A549 treated with Mapracorat at 1 μM for 4 hours (cell line): ENCODE results near the gene CRYBB1. TPM values are rescaled to one million over a fixed set of nuclear protein-coding genes. Genes with fewer than 3 reads are reported as not detected.

Experiments
- total RNA-seq: library from RNA; stranded (reverse); fragments of 200-300 nt; extraction: Qiagen RNA extraction; gene quantifications from 5 replicates; pipeline ENCODE4 v1.2.3, GENCODE V29; 2022

Gene CRYBB1
- not detected in 5 replicates for total RNA-seq

GRCh38 chr22:26617271-26618199 lies at the start of gene CRYBB1:
Gene CRYBB1, minus strand, starts transcription at chr22:26618027. Its CDS starts 1,708 bp downstream, at chr22:26616319.

GRCh38 chr22:26656891-26657851 lies 39.3 kb upstream of the CRYBB1 start, which contains the start of gene MIAT:
Gene MIAT, plus strand, starts transcription at chr22:26657588.

GRCh38 chr22:26621663-26622062 lies 3.8 kb upstream of the CRYBB1 start, which contains the start of gene CRYBA4:
Gene CRYBA4, plus strand, starts transcription at chr22:26621963. Its CDS starts 634 bp downstream, at chr22:26622597.

GRCh38 chr22:26589845-26590736 lies 27.7 kb downstream of the CRYBB1 start, which contains the start of gene TPST2:
Gene TPST2, minus strand, starts transcription at chr22:26590132. Its CDS starts 48,502 bp downstream, at chr22:26541630.

Other genes starting within 250 kb of the CRYBB1 start
- gene ASPHD2, start 188.8 kb downstream of the CRYBB1 start, total RNA-seq = 0.97 to 1.2 TPM (median 1.0 TPM) in 5 replicates
- gene HPS4, start 134.2 kb downstream of the CRYBB1 start, total RNA-seq = 14.8 to 16.0 TPM (median 15.4 TPM) in 5 replicates
- 17.7 to 19.8 TPM (median 19.0 TPM) in 5 replicates for gene SRRD, start 134.2 kb downstream of the CRYBB1 start, total RNA-seq
- gene TFIP11, start 105.6 kb downstream of the CRYBB1 start, total RNA-seq = 19.3 to 22.8 TPM (median 19.7 TPM) in 5 replicates
- 8.7 to 11.7 TPM (median 10.0 TPM) in 5 replicates for gene TPST2, start 27.9 kb downstream of the CRYBB1 start, total RNA-seq
- gene CRYBA4, start 3.9 kb upstream of the CRYBB1 start, total RNA-seq = not detected in 5 replicates
- 0.16 to 0.44 TPM (median 0.27 TPM) in 5 replicates for gene MIAT, start 39.6 kb upstream of the CRYBB1 start, total RNA-seq